Midbrain (tissue), 1 donor: ENCODE measurements around the gene TACO1.

Experiments
- DNase-seq: peaks from one replicate; lab custom pipeline; 2025; lab: John Stamatoyannopoulos, UW

The TACO1 gene

GRCh38 chr17:63601439-63602371, 1.0 kb downstream of the TACO1 start:
- no peak for DNase-seq

- DNase-seq = no peak
Observed at GRCh38 chr17:63609816-63610573, 9.3 kb downstream of the TACO1 start.

- no peak for DNase-seq
Observed at GRCh38 chr17:63610854-63611253, 10.2 kb downstream of the TACO1 start.

- no peak for DNase-seq
Observed at GRCh38 chr17:63611354-63611753, 10.7 kb downstream of the TACO1 start.

GRCh38 chr17:63613663-63614062, 13.0 kb downstream of the TACO1 start:
- no peak for DNase-seq

GRCh38 chr17:63621229-63621683, 20.6 kb downstream of the TACO1 start:
- DNase-seq = no peak

- peak; percentile 100 for DNase-seq
Observed at GRCh38 chr17:63621684-63622573, 21.2 kb downstream of the TACO1 start, which contains the start of gene MAP3K3. Gene MAP3K3 (plus strand): TSS chr17:63622417. CDS start chr17:63622760, 343 bp downstream.

GRCh38 chr17:63622574-63623390, 22.1 kb downstream of the TACO1 start:
- DNase-seq = peak; percentile 44

GRCh38 chr17:63623786-63624530, 23.3 kb downstream of the TACO1 start:
- DNase-seq = no peak

- DNase-seq = no peak
Observed at GRCh38 chr17:63624531-63624880, 23.8 kb downstream of the TACO1 start.

- DNase-seq = no peak
Observed at GRCh38 chr17:63626551-63627180, 26.0 kb downstream of the TACO1 start.

GRCh38 chr17:63629627-63630026, 28.9 kb downstream of the TACO1 start:
- no peak for DNase-seq

GRCh38 chr17:63631062-63631461, 30.4 kb downstream of the TACO1 start:
- no peak for DNase-seq

GRCh38 chr17:63631626-63632025, 30.9 kb downstream of the TACO1 start:
- no peak for DNase-seq

GRCh38 chr17:63633742-63634141, 33.0 kb downstream of the TACO1 start:
- DNase-seq = no peak

GRCh38 chr17:63634163-63634562, 33.5 kb downstream of the TACO1 start:
- DNase-seq = no peak

GRCh38 chr17:63634816-63635215, 34.1 kb downstream of the TACO1 start:
- no peak for DNase-seq

- DNase-seq = no peak
Observed at GRCh38 chr17:63635290-63635689, 34.6 kb downstream of the TACO1 start.

- peak; percentile 60 for DNase-seq
Observed at GRCh38 chr17:63635787-63636186, 35.1 kb downstream of the TACO1 start.

GRCh38 chr17:63639125-63639524, 38.4 kb downstream of the TACO1 start:
- DNase-seq = no peak
